ENCODE measurements around the gene OARD1. TPM values are rescaled to one million over a fixed set of nuclear protein-coding genes. Genes with fewer than 3 reads are reported as not detected.
A peak's percentile ranks its signal among the peaks of the same experiment; 100 is the strongest.

OARD1 gene
- total and polyA plus RNA-seq, 12 donors, result 13.7 to 31.2 (median 17.0) TPM

DNA sequence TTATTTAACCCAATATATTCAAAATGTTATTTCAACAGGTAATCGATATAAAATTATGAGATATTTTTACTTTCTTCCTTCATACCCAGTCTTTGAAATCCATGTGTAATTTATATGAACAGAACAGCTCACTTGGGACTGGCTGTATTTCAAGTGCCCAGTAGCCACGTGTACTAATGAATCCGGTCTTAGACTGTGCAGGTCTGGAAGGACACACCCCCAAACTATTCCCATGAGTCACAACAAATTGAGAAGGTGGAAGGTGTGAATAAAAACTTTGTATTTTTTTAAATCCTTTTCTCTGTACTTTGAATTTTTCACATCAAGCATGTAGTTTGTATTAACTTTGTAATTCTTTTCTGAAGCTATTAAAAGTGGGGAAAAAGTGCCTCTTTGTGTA lies 36.0 kb downstream of the OARD1 start:
- DNase-seq (no peak), ATAC-seq (no peak)
- H3K4me3 ChIP-seq, result no peak overlapping the region
- no peaks in the 10 kb centered on the region for H3K27me3 ChIP-seq
- no peak overlapping the region for H3K27ac ChIP-seq
- H3K4me1 ChIP-seq, result no peaks in the 10 kb centered on the region
- 62 to 72% methylated on average over 3 of the region's 3 CpGs for WGBS, 2 donors
- TF ChIP-seq, protein P1, sequence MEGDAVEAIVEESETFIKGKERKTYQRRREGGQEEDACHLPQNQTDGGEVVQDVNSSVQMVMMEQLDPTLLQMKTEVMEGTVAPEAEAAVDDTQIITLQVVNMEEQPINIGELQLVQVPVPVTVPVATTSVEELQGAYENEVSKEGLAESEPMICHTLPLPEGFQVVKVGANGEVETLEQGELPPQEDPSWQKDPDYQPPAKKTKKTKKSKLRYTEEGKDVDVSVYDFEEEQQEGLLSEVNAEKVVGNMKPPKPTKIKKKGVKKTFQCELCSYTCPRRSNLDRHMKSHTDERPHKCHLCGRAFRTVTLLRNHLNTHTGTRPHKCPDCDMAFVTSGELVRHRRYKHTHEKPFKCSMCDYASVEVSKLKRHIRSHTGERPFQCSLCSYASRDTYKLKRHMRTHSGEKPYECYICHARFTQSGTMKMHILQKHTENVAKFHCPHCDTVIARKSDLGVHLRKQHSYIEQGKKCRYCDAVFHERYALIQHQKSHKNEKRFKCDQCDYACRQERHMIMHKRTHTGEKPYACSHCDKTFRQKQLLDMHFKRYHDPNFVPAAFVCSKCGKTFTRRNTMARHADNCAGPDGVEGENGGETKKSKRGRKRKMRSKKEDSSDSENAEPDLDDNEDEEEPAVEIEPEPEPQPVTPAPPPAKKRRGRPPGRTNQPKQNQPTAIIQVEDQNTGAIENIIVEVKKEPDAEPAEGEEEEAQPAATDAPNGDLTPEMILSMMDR (IDR thresholded peaks at IDR 0.05), result no peak
- no peaks in the 10 kb centered on the region for H3K9me3 ChIP-seq
- intact Hi-C loops (cut with DNase I), result no loop called here
- H3K36me3 ChIP-seq, result no peaks in the 10 kb centered on the region

DNA sequence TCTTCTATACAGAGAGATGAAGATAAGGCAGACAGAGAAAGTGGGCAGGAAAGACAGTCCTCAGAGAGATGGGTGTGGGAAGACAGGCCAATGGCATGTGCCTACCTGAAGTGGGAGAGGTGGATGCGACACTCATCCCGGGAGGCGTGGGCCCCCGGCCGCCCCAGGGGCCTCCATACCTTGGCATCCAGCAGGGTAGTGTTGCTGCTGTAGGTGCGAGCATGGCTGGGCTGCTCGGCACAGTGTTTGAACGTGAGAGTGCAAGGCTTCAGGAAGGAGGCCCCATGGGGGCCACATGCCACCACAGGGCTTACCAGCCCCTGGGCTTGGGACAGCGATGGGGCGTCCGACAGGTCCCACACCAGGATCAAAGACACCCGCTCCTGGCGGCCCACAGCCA lies 38.4 kb downstream of the OARD1 start:
- no peaks in the 10 kb centered on the region for H3K36me3 ChIP-seq
- DNase-seq, result no peak
- H3K9me3 ChIP-seq, result no peaks in the 10 kb centered on the region
- no peak overlapping the region for H3K27ac ChIP-seq
- ATAC-seq, result no peak
- H3K27me3 ChIP-seq, result no peaks in the 10 kb centered on the region
- H3K4me3 ChIP-seq, result no peak overlapping the region
- intact Hi-C loops (cut with DNase I), result no loop called here
- peaks cover 0 to 6% (median 0%) of the 10 kb centered on the region in 9 donors for H3K4me1 ChIP-seq
- WGBS, 2 donors, result 89 to 92% methylated on average over 13 of the region's 13 CpGs
- TF ChIP-seq, protein P1 (IDR thresholded peaks at IDR 0.05), result no peak

DNA sequence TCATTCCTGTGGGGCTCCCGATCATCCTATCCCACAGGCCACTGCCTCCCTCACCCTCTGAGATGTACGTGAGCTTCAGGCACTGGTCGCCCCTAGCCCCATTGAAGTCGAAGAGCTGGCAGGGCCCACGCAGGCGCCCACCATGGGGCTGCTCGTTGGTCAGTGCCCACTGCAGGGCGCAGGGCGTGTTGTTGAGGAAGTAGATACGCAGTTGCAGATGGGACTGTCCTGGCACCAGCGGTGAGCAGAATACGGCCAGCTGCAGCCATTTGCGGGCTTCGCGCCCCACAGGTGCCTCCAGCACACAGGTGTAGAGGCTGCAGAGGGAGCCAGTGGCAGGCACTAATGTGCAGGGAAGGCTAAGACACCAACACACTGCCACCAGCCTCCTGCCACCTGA lies 39.3 kb downstream of the OARD1 start:
- Histone ChIP-seq H3K4me3 (no peak overlapping the region), H3K36me3 (no peaks in the 10 kb centered on the region), H3K4me1 (peaks cover under 1 to 14% (median 7%) of the 10 kb centered on the region in 9 donors), H3K27ac (no peak overlapping the region), H3K9me3 (no peaks in the 10 kb centered on the region), H3K27me3 (no peaks in the 10 kb centered on the region)
- DNase-seq (no peak), ATAC-seq (no peak)
- TF ChIP-seq, protein P1 (IDR thresholded peaks at IDR 0.05), result no peak
- intact Hi-C loops (cut with DNase I), result no loop called here
- 95 to 97% methylated on average over 15 of the region's 15 CpGs for WGBS, 2 donors

GRCh38 chr6:41028561-41029412 lies 43.4 kb downstream of the OARD1 start:
- ATAC-seq (peak in 7 of 8 donors; percentile 36 to 77 (median 61)), DNase-seq (peak in 1 of 2 donors; percentile 23)
- TF ChIP-seq, protein P1 (IDR thresholded peaks at IDR 0.05), result no peak
- Histone ChIP-seq H3K27me3 (no peaks in the 10 kb centered on the region), H3K27ac (peak overlapping the region; percentile 27 to 86 (median 78)), H3K36me3 (no peaks in the 10 kb centered on the region), H3K9me3 (no peaks in the 10 kb centered on the region), H3K4me3 (peak overlapping the region; percentile 40 to 66 (median 60)), H3K4me1 (peaks cover 3 to 26% (median 10%) of the 10 kb centered on the region in 9 donors)
- intact Hi-C loops (cut with DNase I), result loop anchor here in 8 of 10 donors (1.0 to 10.0 kb wide), 15 partner anchors 23 to 1684 kb away; no protein-coding TSS in a partner anchor
- WGBS, 2 donors, result 38 to 41% methylated on average over 13 of the region's 13 CpGs

Measured in heart right ventricle (tissue), 16 donors.